Measurements from ENCODE around the gene MT1B.
"Not testable (repeated sequence)": the region's sequence is repeated elsewhere in the genome, so short reads cannot be mapped to it uniquely, and the experiment has no call there.

The MT1B gene

DNA sequence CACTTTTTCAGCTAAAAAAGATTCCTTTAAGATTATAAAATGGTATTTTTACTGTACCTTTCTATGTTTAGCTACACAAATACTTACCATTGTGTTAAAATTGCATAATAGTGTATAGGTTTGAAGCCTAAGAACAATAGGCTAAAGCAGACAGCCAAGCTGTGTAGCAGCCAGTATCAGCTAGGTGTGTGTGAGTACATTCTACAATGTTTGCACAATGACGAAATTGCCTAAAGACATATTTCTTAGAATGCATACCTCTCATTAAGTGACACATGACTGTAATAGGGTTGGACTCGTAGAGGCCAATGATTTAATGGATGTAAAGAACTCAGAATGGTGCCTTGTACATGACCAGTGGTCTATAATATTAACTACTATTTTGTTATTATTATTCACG is 1.9 kb upstream of the MT1B start:
- no peak for DNase-seq (ENCODE audit: low read depth)
- no peak overlapping the region for H3K4me3 ChIP-seq (ENCODE audit: low read depth, low read length)
- no peak for TF ChIP-seq POLR2A (IDR thresholded peaks at IDR 0.05; ENCODE audit: extremely low read depth, insufficient read length)

DNA sequence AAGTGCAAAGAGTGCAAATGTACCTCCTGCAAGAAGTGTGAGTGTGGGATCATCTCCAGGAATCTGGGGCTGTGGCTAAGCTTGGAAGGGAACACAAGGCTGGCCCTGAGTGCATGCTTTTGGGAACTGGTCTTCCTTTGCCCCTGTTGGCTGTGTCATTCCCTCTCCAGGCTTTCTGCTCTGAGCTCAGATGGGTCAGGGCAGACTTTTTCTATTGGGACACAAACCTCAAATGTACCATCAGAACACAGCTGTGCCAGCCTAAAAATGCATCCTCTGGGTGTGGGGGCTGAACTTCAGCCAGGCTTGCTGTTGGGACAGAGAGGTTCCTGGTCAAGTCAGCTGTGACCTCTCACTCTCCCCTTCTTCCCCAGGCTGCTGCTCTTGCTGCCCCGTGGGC is 914 bp downstream of the MT1B start:
- TF ChIP-seq MYC (IDR thresholded peaks at IDR 0.05; ENCODE audit: low read depth, low read length): no peak
- DNase-seq (ENCODE audit: low read depth): no peak
- no peak overlapping the region for H3K4me3 ChIP-seq (ENCODE audit: low read depth, low read length)

GRCh38 chr16:56653218-56653617 is 1.5 kb downstream of the MT1B start:
- no peak for TF ChIP-seq MYC (IDR thresholded peaks at IDR 0.05; ENCODE audit: low read depth, low read length)
- TF ChIP-seq, protein P1, sequence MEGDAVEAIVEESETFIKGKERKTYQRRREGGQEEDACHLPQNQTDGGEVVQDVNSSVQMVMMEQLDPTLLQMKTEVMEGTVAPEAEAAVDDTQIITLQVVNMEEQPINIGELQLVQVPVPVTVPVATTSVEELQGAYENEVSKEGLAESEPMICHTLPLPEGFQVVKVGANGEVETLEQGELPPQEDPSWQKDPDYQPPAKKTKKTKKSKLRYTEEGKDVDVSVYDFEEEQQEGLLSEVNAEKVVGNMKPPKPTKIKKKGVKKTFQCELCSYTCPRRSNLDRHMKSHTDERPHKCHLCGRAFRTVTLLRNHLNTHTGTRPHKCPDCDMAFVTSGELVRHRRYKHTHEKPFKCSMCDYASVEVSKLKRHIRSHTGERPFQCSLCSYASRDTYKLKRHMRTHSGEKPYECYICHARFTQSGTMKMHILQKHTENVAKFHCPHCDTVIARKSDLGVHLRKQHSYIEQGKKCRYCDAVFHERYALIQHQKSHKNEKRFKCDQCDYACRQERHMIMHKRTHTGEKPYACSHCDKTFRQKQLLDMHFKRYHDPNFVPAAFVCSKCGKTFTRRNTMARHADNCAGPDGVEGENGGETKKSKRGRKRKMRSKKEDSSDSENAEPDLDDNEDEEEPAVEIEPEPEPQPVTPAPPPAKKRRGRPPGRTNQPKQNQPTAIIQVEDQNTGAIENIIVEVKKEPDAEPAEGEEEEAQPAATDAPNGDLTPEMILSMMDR (IDR thresholded peaks at IDR 0.05; ENCODE audit: low read depth, low read length): no peak
- no peak for TF ChIP-seq MAX (IDR thresholded peaks at IDR 0.05; ENCODE audit: low read depth, low read length)
- TF ChIP-seq POLR2A (IDR thresholded peaks at IDR 0.05; ENCODE audit: extremely low read depth, insufficient read length): no peak
- H3K4me3 ChIP-seq (ENCODE audit: low read depth, low read length): no peak overlapping the region
- no peak for DNase-seq (ENCODE audit: low read depth)

DNA sequence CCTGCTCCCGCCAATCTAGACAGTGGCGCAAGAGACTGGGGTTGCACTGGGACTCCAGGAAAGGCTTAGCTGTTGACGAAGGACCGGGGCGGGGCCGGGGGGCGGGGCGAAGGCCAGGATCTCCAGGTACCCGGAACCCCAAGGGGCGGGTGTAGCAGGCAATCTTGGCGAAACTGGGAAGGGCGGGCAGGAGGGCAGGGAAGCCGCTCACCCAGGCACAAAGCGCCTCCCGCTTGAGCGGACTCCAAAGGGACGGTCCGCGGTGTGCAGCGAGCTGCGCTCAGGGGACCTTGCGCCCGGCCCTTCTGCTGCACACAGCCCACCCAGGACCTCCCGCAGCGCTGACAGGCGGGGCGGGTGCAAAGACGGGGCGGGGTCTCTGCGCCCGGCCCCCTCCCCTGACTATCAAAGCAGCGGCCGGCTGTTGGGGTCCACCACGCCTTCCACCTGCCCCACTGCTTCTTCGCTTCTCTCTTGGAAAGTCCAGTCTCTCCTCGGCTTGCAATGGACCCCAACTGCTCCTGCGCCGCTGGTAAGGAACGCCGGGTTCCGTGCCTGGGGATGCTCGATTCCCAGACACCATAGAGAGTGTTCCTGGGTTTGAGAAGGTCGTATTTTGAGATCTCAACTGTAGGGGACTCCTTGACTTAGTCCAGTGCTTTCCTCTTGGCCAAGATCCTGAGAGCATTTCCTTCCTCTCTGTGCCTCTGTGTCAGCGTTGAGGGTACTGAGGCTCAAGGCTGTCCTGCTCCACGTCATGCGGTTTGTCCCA is 6.1 kb downstream of the MT1B start, which contains the start of gene MT1F:
Gene MT1F (plus strand): TSS at position 405 of the 772 bp plus-strand sequence. CDS start 100 bp downstream, at position 505.
- no peak for TF ChIP-seq MAX (IDR thresholded peaks at IDR 0.05; ENCODE audit: low read depth, low read length)
- TF ChIP-seq POLR2A (IDR thresholded peaks at IDR 0.05; ENCODE audit: extremely low read depth, insufficient read length): peak; percentile 24
- no peak for TF ChIP-seq MYC (IDR thresholded peaks at IDR 0.05; ENCODE audit: low read depth, low read length)
- peak within 1 kb of the TSS; percentile 86 for H3K4me3 ChIP-seq (ENCODE audit: low read depth, low read length)
- peak; percentile 90 for DNase-seq (ENCODE audit: low read depth)

DNA sequence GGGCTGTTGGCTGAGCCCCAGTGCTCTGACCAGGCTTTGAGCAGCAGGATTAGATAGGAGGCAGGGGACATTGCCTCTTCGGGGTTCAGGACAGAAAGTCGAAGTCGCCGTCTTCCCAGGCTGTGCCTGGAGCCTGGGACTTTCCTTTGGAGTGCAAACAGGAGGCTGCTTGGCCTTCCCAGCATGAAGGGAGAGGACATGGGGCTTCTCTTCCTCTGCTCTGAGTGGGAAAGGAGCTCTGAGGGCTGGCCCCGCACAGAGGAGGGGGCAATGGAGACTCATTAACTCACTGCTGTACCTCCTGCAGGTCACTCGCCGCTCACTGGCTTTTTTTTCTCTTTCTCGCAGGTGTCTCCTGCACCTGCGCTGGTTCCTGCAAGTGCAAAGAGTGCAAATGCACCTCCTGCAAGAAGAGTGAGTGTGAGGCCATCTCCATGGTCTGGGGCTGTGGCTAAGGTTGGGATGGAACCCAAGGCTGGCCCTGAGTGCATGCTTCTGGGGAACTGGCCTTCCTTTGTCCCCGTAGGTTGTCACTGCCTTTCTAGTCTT is 6.7 kb downstream of the MT1B start:
- H3K4me3 ChIP-seq (ENCODE audit: low read depth, low read length): peak overlapping the region; percentile 86
- no peak for DNase-seq (ENCODE audit: low read depth)
- TF ChIP-seq MAX (IDR thresholded peaks at IDR 0.05; ENCODE audit: low read depth, low read length): no peak
- TF ChIP-seq, protein P1 (IDR thresholded peaks at IDR 0.05; ENCODE audit: low read depth, low read length): no peak

GRCh38 chr16:56662357-56663354 is 11.0 kb downstream of the MT1B start:
- TF ChIP-seq, protein P1 (IDR thresholded peaks at IDR 0.05; ENCODE audit: low read depth, low read length): no peak
- TF ChIP-seq POLR2A (IDR thresholded peaks at IDR 0.05; ENCODE audit: extremely low read depth, insufficient read length): no peak
- TF ChIP-seq MYC (IDR thresholded peaks at IDR 0.05; ENCODE audit: low read depth, low read length): no peak
- TF ChIP-seq MAX (IDR thresholded peaks at IDR 0.05; ENCODE audit: low read depth, low read length): no peak
- DNase-seq (ENCODE audit: low read depth): no peak
- H3K4me3 ChIP-seq (ENCODE audit: low read depth, low read length): no peak overlapping the region

GRCh38 chr16:56664506-56664905 is 12.8 kb downstream of the MT1B start:
- TF ChIP-seq, protein P1 (IDR thresholded peaks at IDR 0.05; ENCODE audit: low read depth, low read length): no peak
- no peak for TF ChIP-seq MAX (IDR thresholded peaks at IDR 0.05; ENCODE audit: low read depth, low read length)
- no peak for TF ChIP-seq POLR2A (IDR thresholded peaks at IDR 0.05; ENCODE audit: extremely low read depth, insufficient read length)
- TF ChIP-seq MYC (IDR thresholded peaks at IDR 0.05; ENCODE audit: low read depth, low read length): no peak
- no peak for DNase-seq (ENCODE audit: low read depth)
- H3K4me3 ChIP-seq (ENCODE audit: low read depth, low read length): no peak overlapping the region

GRCh38 chr16:56665286-56666261 is 13.9 kb downstream of the MT1B start:
- H3K4me3 ChIP-seq (ENCODE audit: low read depth, low read length); DNase-seq (ENCODE audit: low read depth): not testable (repeated sequence)

Measured in NB4 (cell line).